GM18520 (cell line): ENCODE data around the gene WFDC10B.
"Not testable (repeated sequence)": the region's sequence is repeated elsewhere in the genome, so short reads cannot be mapped to it uniquely, and the experiment has no call there.

Experiments used
- ATAC-seq: cut with Tn5 transposase; IDR thresholded peaks from one replicate; pipeline ENCODE4 v1.9.1; 2021; ENCODE audit not compliant: unreplicated experiment

Gene WFDC10B

DNA sequence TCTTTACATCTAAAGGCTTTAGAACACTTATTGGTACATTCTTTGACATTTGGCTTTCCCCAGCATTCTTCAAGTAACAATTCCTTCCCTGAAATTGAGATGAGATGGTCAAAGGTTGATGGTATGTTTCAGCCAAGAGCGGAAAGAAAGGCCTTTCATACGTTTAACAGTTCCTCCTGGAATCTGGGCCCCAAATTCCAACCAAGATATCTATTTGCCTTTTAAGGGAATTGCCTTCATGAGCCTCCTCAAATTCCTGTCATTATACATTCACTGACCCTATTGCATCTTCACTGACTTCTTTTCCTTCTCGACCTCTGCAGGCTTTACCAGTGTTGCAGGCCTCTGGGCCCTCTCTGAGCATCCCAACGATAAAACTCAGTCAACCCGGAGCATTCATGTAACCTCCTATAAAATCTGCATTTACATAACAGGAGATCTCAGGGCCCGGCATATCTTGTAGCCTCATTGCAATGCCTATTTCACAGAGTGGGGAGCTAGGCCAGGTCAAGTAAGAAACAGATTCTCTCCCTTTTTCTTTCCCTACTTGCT is 55.4 kb downstream of the WFDC10B start:
- no peak for ATAC-seq

DNA sequence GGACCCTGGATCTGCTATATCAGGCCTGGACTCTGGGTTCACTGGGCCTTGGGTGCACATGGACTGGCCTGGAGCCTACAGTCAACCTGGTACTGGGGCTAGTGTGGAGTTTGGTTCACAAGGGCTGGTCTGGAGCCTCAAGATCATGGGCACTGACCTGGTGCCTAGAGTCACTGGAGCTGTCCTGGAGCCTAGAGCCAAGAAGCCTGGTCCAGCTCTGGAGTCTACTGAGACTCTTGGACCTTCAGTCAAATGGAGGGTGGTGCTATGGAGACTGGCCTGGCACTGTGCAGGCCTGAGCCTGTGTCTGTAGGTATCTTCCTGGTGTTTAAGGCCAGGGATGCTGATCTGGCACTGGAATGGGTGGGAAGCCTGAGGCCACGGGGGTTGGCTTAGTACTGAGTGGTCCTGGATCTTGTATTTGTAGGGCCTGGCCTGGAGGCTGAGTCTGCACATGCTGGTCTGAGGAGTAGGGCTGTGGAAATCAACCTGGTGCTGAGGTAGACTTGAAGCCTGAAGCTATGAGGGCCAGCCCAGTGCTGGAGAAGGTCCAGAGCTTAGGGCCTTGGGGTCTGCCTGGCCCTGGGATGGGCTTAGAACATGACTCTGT is 57.3 kb downstream of the WFDC10B start:
- ATAC-seq = no peak

DNA sequence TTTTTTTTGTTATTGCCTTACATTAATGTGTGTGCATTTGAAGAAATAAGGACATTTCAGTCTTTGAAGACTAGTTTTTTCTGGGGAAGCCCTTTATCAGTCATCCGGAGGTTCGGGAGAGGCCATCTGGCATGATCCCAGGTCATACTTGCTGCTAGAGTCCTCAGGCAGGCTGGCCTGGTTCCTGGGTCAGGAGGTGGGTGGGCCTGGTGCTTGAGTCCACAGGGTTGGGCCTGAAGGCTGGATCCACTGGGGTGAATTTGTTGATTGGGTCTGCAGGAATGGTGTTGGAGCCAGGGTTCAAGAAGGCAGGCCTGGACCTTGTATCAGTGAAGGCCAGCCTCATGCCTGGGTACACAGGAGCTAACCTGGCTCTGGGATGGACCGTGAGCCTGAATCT is 57.9 kb downstream of the WFDC10B start:
- no peak for ATAC-seq

DNA sequence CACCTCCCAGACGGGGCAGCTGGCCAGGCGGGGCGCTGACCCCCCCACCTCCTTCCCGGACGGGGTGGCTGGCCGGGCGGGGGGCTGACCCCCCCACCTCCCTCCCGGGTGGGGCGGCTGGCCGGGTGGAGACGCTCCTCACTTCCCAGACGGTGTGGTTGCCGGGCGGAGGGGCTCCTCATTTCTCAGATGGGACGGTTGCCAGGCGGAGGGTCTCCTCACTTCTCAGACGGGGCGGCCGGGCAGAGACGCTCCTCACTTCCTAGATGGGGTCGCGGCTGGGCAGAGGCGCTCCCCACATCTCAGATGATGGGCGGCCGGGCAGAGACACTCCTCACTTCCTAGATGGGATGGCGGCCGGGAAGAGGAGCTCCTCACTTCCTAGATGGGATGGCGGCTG is 59.0 kb downstream of the WFDC10B start:
- ATAC-seq = not testable (repeated sequence)

DNA sequence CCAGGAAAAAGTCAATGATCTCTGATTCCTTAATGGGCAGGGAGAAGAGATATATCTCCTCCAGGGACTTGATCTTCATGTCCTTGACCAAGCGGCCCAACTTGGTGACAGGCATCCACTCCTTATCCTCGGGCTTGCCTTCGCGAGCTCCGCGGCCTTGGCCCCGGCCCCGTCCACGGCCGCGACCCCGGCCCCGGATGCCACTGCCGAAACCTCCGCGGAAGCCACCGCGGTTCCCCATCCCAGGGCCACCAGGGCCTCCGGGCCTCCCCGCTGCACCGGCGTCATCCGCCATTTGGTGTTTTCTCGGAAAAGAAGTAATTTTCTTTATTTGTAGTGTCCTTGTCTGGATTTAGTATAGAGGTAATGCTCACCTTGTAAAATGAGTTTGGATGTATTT is 63.7 kb downstream of the WFDC10B start:
- not testable (repeated sequence) for ATAC-seq

DNA sequence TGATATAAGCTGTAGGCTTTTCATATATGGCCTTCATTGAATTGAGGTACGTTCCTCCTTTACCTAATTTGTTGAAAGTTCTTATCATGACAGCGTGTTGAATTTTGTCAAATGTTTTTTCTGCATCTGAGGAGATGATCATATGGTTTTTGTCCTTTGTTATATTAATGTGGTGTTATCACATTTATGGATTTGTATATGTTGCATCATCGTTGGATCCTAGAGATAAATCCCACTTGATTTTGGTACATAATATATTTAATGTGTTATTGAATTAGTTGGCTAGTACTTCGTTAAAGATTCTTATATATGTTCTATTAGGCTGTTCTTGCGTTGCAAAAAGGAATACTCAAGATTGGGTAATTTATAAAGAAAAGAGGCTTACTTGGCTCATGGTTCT is 65.1 kb downstream of the WFDC10B start:
- no peak for ATAC-seq

GRCh38 chr20:45636513-45636912 is 68.3 kb downstream of the WFDC10B start:
- ATAC-seq = no peak
